ENCODE measurements around the gene RMND1. TPM values are rescaled to one million over a fixed set of nuclear protein-coding genes. Genes with fewer than 3 reads are reported as not detected.

The RMND1 gene
- total RNA-seq, 1 experiment from 2014 or later = 27.0 TPM

DNA sequence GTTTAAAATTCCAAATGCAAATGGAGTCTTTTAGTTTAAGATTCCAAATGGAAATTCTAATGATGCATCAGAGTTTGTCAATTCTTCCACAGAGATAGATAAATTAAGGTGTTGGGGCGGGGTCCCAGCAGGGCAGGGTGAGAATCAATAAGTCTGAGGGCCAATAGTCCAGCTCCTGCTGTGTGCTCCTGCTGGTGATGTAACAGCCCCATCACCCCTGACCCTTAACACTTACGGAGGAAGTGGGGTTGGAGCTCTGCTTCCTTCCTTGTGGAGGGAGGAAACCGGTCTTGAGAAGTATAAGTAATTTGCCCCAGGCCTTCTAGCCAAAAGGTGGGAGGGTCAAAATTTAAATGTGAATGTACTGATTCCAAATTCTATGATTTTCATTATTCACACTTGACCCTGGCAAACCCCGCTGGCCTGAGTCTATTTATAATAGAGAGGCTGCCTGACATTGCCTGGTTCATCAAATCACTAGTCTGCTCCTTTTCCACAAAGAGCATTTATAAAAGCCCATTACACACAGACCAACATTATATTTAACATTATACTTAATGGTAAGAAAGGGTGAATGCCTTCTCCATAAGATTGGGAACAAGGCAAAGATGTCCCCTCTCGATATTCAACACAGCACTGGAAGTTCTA lies 77.8 kb downstream of the RMND1 start:
- Histone ChIP-seq H4K8ac (replicated peaks; ENCODE audit: insufficient read length, low read depth, low read length) (no peak overlapping the region), H2BK20ac (ENCODE audit: low read depth, low read length, poor library complexity, severe bottlenecking) (no peak overlapping the region), H3K4me1 (ENCODE audit: insufficient read depth, low read length) (peaks cover 5% of the 10 kb centered on the region; the same call in 1 of the 2 replicates), H2BK15ac (ENCODE audit: low read depth, low read length) (no peak overlapping the region), H3K27me3 (ENCODE audit: insufficient read depth, low read length) (no peaks in the 10 kb centered on the region), H3K23me2 (ENCODE audit: insufficient read length, low read depth, low read length, poor library complexity, severe bottlenecking) (no peaks in the 10 kb centered on the region), H3T11ph (ENCODE audit: low read length) (no peak overlapping the region), H3K4me2 (ENCODE audit: insufficient read depth, insufficient read length, low read length) (peak overlapping the region; percentile 19), H3K18ac (ENCODE audit: insufficient read length, low read depth, low read length) (no peak overlapping the region), H4K91ac (ENCODE audit: insufficient read length, low read depth, low read length) (no peak overlapping the region), H3K56ac (ENCODE audit: insufficient read length, low read depth, low read length) (no peak overlapping the region), H3K79me1 (ENCODE audit: insufficient read depth, low read depth, low read length, poor library complexity, severe bottlenecking) (no peaks in the 10 kb centered on the region), H3K27ac (ENCODE audit: insufficient read length, low read depth, low read length) (no peak overlapping the region), H3K14ac (ENCODE audit: insufficient read depth, low read length) (no peak overlapping the region), H2BK12ac (ENCODE audit: insufficient read length, low read depth, low read length) (no peak overlapping the region), H3K23ac (ENCODE audit: insufficient read length, low read depth, low read length) (no peak overlapping the region), H4K20me1 (ENCODE audit: control insufficient read depth, insufficient read depth, insufficient read length) (no peaks in the 10 kb centered on the region), H3K79me2 (ENCODE audit: insufficient read depth, low read length) (peaks cover 7% of the 10 kb centered on the region; the same call in 1 of the 2 replicates), H2BK5ac (ENCODE audit: insufficient read length, low read length) (no peak overlapping the region), H3K9me3 (ENCODE audit: control insufficient read depth, low read depth, low read length) (no peaks in the 10 kb centered on the region), H4K5ac (ENCODE audit: insufficient read length, low read depth, low read length) (no peak overlapping the region), H2AFZ (ENCODE audit: low read length) (no peak overlapping the region), H2BK120ac (ENCODE audit: low read depth, low read length, poor library complexity, severe bottlenecking) (no peak overlapping the region), H3K9ac (ENCODE audit: extremely low read depth, insufficient read length, low read length) (no peak overlapping the region), H2AK5ac (ENCODE audit: insufficient read length, low read length) (no peak overlapping the region), H3K4ac (ENCODE audit: low read depth, low read length) (no peak overlapping the region)
- H3K27me3 Mint-ChIP-seq (ENCODE audit: low read depth) = no peaks in the 10 kb centered on the region
- no peaks in the 10 kb centered on the region for H3K9me3 Mint-ChIP-seq
- peak; percentile 62 for DNase-seq
- H3K36me3 Mint-ChIP-seq (ENCODE audit: insufficient read depth in 1 of 3, low read depth in 3 of 3) = peaks cover 12 to 30% (median 26%) of the 10 kb centered on the region in 3 experiments; a peak in 6 of 7 replicates
- peaks cover 16 to 19% of the 10 kb centered on the region in 2 experiments for H3K4me1 Mint-ChIP-seq
- TF ChIP-seq, protein P1, sequence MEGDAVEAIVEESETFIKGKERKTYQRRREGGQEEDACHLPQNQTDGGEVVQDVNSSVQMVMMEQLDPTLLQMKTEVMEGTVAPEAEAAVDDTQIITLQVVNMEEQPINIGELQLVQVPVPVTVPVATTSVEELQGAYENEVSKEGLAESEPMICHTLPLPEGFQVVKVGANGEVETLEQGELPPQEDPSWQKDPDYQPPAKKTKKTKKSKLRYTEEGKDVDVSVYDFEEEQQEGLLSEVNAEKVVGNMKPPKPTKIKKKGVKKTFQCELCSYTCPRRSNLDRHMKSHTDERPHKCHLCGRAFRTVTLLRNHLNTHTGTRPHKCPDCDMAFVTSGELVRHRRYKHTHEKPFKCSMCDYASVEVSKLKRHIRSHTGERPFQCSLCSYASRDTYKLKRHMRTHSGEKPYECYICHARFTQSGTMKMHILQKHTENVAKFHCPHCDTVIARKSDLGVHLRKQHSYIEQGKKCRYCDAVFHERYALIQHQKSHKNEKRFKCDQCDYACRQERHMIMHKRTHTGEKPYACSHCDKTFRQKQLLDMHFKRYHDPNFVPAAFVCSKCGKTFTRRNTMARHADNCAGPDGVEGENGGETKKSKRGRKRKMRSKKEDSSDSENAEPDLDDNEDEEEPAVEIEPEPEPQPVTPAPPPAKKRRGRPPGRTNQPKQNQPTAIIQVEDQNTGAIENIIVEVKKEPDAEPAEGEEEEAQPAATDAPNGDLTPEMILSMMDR (conservative IDR thresholded peaks at IDR 0.05) = no peak
- H3K4me3 Mint-ChIP-seq = peak overlapping the region in 1 of 2 experiments; percentile 31; a peak in 3 of 5 replicates
- no CpG with 5 or more reads among the region's 5 CpGs for WGBS (ENCODE audit: extremely low coverage, insufficient read length, low lambda C conversion rate)
- H3K27ac Mint-ChIP-seq = peak overlapping the region; percentile 21 to 35 (median 30); a peak in 4 of 7 replicates

All from H9 (cell line).